H1 (cell line): ENCODE measurements around the gene PSME3. TPM values are rescaled to one million over a fixed set of nuclear protein-coding genes. Genes with fewer than 3 reads are reported as not detected.

Source experiments
- CTCF ChIA-PET: fragments of 300-600 bp; sonication (Branson Sonifier 250); formaldehyde crosslinking; loops from one replicate; lab custom pipeline; 2021; ENCODE audit not compliant: partially characterized antibody; lab: Charles Lee
- POLR2A ChIA-PET: fragments of 300-600 bp; sonication (Branson Sonifier 250); formaldehyde crosslinking; loops from one replicate; lab custom pipeline; 2021; ENCODE audit warnings: inconsistent platforms; ENCODE audit not compliant: partially characterized antibody; lab: Charles Lee
- DNase-seq, 2 experiments: peaks; one replicate each; pipeline versions ENCODE4 v3.0.0 to v3.0.0-alpha.2; 2010 to 2022; ENCODE audit warnings: low spot score in 2 of 2, low read depth in 1 of 2, mixed read lengths in 1 of 2
- FAIRE-seq: peaks from 2 replicates; lab custom pipeline; 2011; peaks lifted over from hg19 to GRCh38; lab: Jason Lieb, UNC
- H2AFZ ChIP-seq: 2 replicates; pipeline ENCODE4 v1.8.1; 2012; ENCODE audit warnings: low read length, inconsistent platforms
- H2AK5ac ChIP-seq: 2 replicates; pipeline ENCODE4 v1.6.1; 2013; ENCODE audit warnings: low read depth, low read length
- H2BK120ac ChIP-seq: replicated peaks from 2 replicates; pipeline ENCODE3; 2013; ENCODE audit warnings: low read depth, low read length, inconsistent platforms
- H2BK12ac ChIP-seq: 2 replicates; pipeline ENCODE4 v1.6.1; 2013; ENCODE audit warnings: low read depth, low read length
- H2BK15ac ChIP-seq: 2 replicates; pipeline ENCODE4 v1.6.1; 2013; ENCODE audit warnings: low read length
- H2BK20ac ChIP-seq: 2 replicates; pipeline ENCODE4 v1.6.1; 2013; ENCODE audit warnings: low read length
- H2BK5ac ChIP-seq: 2 replicates; pipeline ENCODE4 v1.6.1; 2013; ENCODE audit warnings: low read depth, low read length
- H3K14ac ChIP-seq: 2 replicates; pipeline ENCODE4 v1.6.1; 2013; ENCODE audit warnings: inconsistent platforms; ENCODE audit not compliant: insufficient read length
- H3K18ac ChIP-seq: 2 replicates; pipeline ENCODE4 v1.6.1; 2013; ENCODE audit warnings: low read length; ENCODE audit errors: extremely low read depth
- H3K23ac ChIP-seq: 2 replicates; pipeline ENCODE4 v1.6.1; 2013; ENCODE audit warnings: inconsistent platforms; ENCODE audit not compliant: insufficient read length
- H3K23me2 ChIP-seq: 2 replicates; pipeline ENCODE4 v1.6.1; 2013; ENCODE audit warnings: low read depth, low read length
- H3K27ac ChIP-seq: 2 replicates; pipeline ENCODE4 v1.6.1; 2011; ENCODE audit warnings: low read depth, low read length, inconsistent platforms
- H3K27me3 ChIP-seq, 4 experiments: replicated peaks in 1 of 4; 1 replicate in 1 of 4; 2 replicates in 3 of 4; pipeline versions ENCODE4 v1.6.1 to v1.8.1; 2011 to 2013; ENCODE audit warnings: low read length in 3 of 4, mild to moderate bottlenecking in 3 of 4, inconsistent platforms in 2 of 4, mixed read lengths in 2 of 4, moderate library complexity in 1 of 4; ENCODE audit not compliant: control insufficient read depth in 3 of 4, insufficient read depth in 3 of 4; ENCODE audit errors: extremely low read depth in 1 of 4
- H3K36me3 ChIP-seq, 4 experiments: 2 replicates each; pipeline versions ENCODE4 v1.6.1 to v1.8.1; 2011 to 2013; ENCODE audit warnings: mild to moderate bottlenecking in 4 of 4, low read length in 3 of 4, moderate library complexity in 2 of 4, control low read depth in 1 of 4, inconsistent platforms in 1 of 4; ENCODE audit not compliant: insufficient read depth in 4 of 4, control insufficient read depth in 2 of 4
- H3K4ac ChIP-seq: replicated peaks from 2 replicates; pipeline ENCODE3; 2013; ENCODE audit warnings: low read length, low read depth, mixed read lengths, inconsistent platforms; ENCODE audit not compliant: insufficient read length
- H3K4me1 ChIP-seq, 4 experiments: replicated peaks in 1 of 4; 1 replicate in 1 of 4; 2 replicates in 3 of 4; pipeline versions ENCODE4 v1.6.1 to v1.8.1; 2011 to 2013; ENCODE audit warnings: low read length in 3 of 4, inconsistent platforms in 2 of 4, mixed read lengths in 1 of 4; ENCODE audit not compliant: insufficient read depth in 4 of 4, control insufficient read depth in 3 of 4
- H3K4me2 ChIP-seq, 2 experiments: 2 replicates each; pipeline versions ENCODE4 v1.6.1 to v1.8.1; 2011 to 2013; ENCODE audit warnings: low read depth in 2 of 2, low read length in 2 of 2, control low read depth in 1 of 2, inconsistent platforms in 1 of 2, mild to moderate bottlenecking in 1 of 2; ENCODE audit not compliant: insufficient read depth in 1 of 2
- H3K4me3 ChIP-seq, 4 experiments: fragments of 200-600, 300-600 bp in 1 of 4; sonication (generic), shearing (Covaris generic), sonication (Bioruptor Twin) in 1 of 4; 2 replicates each; pipeline versions ENCODE4 v1.5.1 to v1.8.1; 2011 to 2016; ENCODE audit warnings: low read length in 4 of 4, low read depth in 3 of 4, control low read depth in 2 of 4, inconsistent platforms in 2 of 4, mild to moderate bottlenecking in 2 of 4, mixed read lengths in 1 of 4, moderate library complexity in 1 of 4; ENCODE audit not compliant: insufficient read depth in 2 of 4; ENCODE audit errors: extremely low read depth in 1 of 4
- H3K56ac ChIP-seq: replicated peaks from 2 replicates; pipeline ENCODE3; 2013; ENCODE audit warnings: low read depth, mild to moderate bottlenecking, mixed read lengths, low read length, inconsistent platforms; ENCODE audit not compliant: insufficient read length
- H3K79me1 ChIP-seq: 2 replicates; pipeline ENCODE4 v1.6.1; 2013; ENCODE audit warnings: low read depth, low read length, control low read depth
- H3K79me2 ChIP-seq, 2 experiments: 2 replicates each; pipeline versions ENCODE4 v1.6.1 to v1.8.1; 2012 to 2013; ENCODE audit warnings: low read length in 2 of 2, mild to moderate bottlenecking in 2 of 2, inconsistent platforms in 1 of 2; ENCODE audit not compliant: insufficient read depth in 2 of 2, control insufficient read depth in 1 of 2
- H3K9ac ChIP-seq, 4 experiments: replicated peaks in 1 of 4; 1 replicate in 1 of 4; 2 replicates in 3 of 4; pipeline versions ENCODE4 v1.6.1 to v1.8.1; 2011 to 2013; ENCODE audit warnings: low read depth in 3 of 4, low read length in 3 of 4, control low read depth in 2 of 4, mild to moderate bottlenecking in 2 of 4, moderate library complexity in 2 of 4, inconsistent platforms in 1 of 4; ENCODE audit errors: extremely low read depth in 1 of 4
- H3K9me3 ChIP-seq, 2 experiments: 2 replicates each; pipeline versions ENCODE4 v1.6.1 to v1.8.1; 2012 to 2013; ENCODE audit warnings: mild to moderate bottlenecking in 2 of 2, moderate library complexity in 2 of 2, control low read depth in 1 of 2, inconsistent platforms in 1 of 2, low read depth in 1 of 2, low read length in 1 of 2, mixed read lengths in 1 of 2; ENCODE audit not compliant: insufficient read depth in 2 of 2
- H4K20me1 ChIP-seq, 2 experiments: replicated peaks in 1 of 2; 2 replicates each; pipeline versions ENCODE3 to v1.8.1; 2011 to 2013; ENCODE audit warnings: inconsistent platforms in 2 of 2, low read length in 2 of 2, mild to moderate bottlenecking in 1 of 2; ENCODE audit not compliant: insufficient read depth in 2 of 2, control insufficient read depth in 1 of 2
- H4K5ac ChIP-seq: 2 replicates; pipeline ENCODE4 v1.6.1; 2013; ENCODE audit warnings: low read length, low read depth, mixed read lengths, inconsistent platforms; ENCODE audit not compliant: insufficient read length
- H4K8ac ChIP-seq: 2 replicates; pipeline ENCODE4 v1.8.0; 2013; ENCODE audit warnings: mild to moderate bottlenecking, moderate library complexity, low read length, inconsistent platforms; ENCODE audit not compliant: insufficient read depth; ENCODE audit errors: extremely low read depth
- H4K91ac ChIP-seq: replicated peaks from 2 replicates; pipeline ENCODE3; 2013; ENCODE audit warnings: low read length, mixed read lengths, inconsistent platforms; ENCODE audit not compliant: insufficient read length
- CBX8 ChIP-seq: fragments of 300-800, 300-1000 bp; sonication (generic); IDR thresholded peaks from 2 replicates; pipeline ENCODE4 v1.7.1; 2016; ENCODE audit warnings: low read depth, low read length, borderline replicate concordance
- CHD1 ChIP-seq: IDR thresholded peaks from 2 replicates; pipeline ENCODE4 v1.6.1; 2012; ENCODE audit warnings: low read depth, low read length, improper control_type of control experiment
- CTBP2 ChIP-seq: IDR thresholded peaks from 2 replicates; pipeline ENCODE4 v1.7.0; 2011; ENCODE audit warnings: borderline replicate concordance, mild to moderate bottlenecking, moderate library complexity, mixed read lengths, low read length; ENCODE audit not compliant: insufficient read depth, insufficient read length
- EP300 ChIP-seq, 2 experiments: IDR thresholded peaks; 1 replicate in 1 of 2; 2 replicates in 1 of 2; pipeline ENCODE4 v1.6.1; 2011 to 2012; ENCODE audit warnings: low read depth in 2 of 2, low read length in 2 of 2, mild to moderate bottlenecking in 2 of 2, borderline replicate concordance in 1 of 2, inconsistent platforms in 1 of 2, moderate library complexity in 1 of 2
- HDAC6 ChIP-seq: IDR thresholded peaks from one replicate; pipeline ENCODE4 v1.7.1; 2012; ENCODE audit warnings: low read depth, mild to moderate bottlenecking, inconsistent platforms, low read length, moderate library complexity
- KDM4A ChIP-seq: IDR thresholded peaks from one replicate; pipeline ENCODE4 v1.7.1; 2012; ENCODE audit warnings: low read depth, mild to moderate bottlenecking, moderate library complexity, low read length, inconsistent platforms; ENCODE audit not compliant: severe bottlenecking
- MAFK ChIP-seq: IDR thresholded peaks from 2 replicates; pipeline ENCODE4 v1.6.1; 2012; ENCODE audit warnings: low read depth, mild to moderate bottlenecking, improper control_type of control experiment, low read length
- MAX ChIP-seq: IDR thresholded peaks from 2 replicates; pipeline ENCODE4 v1.6.1; 2012; ENCODE audit warnings: inconsistent platforms
- POLR2A ChIP-seq, 2 experiments: IDR thresholded peaks; 1 replicate in 1 of 2; 2 replicates in 1 of 2; pipeline ENCODE4 v1.6.1; 2011; ENCODE audit warnings: low read depth in 2 of 2, low read length in 2 of 2, mild to moderate bottlenecking in 2 of 2; ENCODE audit errors: control extremely low read depth in 1 of 2
- POU5F1 ChIP-seq: IDR thresholded peaks from 2 replicates; pipeline ENCODE4 v1.6.1; 2011; ENCODE audit warnings: low read depth, mild to moderate bottlenecking, low read length, moderate library complexity
- RFX5 ChIP-seq: IDR thresholded peaks from 2 replicates; pipeline ENCODE4 v1.6.1; 2011; ENCODE audit warnings: low read depth, low read length, improper control_type of control experiment, borderline replicate concordance
- SIRT6 ChIP-seq: IDR thresholded peaks from one replicate; pipeline ENCODE4 v1.7.1; 2012; ENCODE audit warnings: low read length, inconsistent platforms
- SRF ChIP-seq: IDR thresholded peaks from 2 replicates; pipeline ENCODE4 v1.6.1; 2011; ENCODE audit warnings: mild to moderate bottlenecking, low read depth, low read length, moderate library complexity
- WGBS, 2 experiments: shearing (Covaris generic) in 1 of 2; methylation state at CpG; one replicate each; pipeline versions ENCODE4 v1.1.6 to v1.1.7; 2013 to 2015; ENCODE audit warnings: low lambda C conversion rate in 2 of 2, mixed read lengths in 2 of 2, inconsistent platforms in 1 of 2, low coverage in 1 of 2, missing lambda C conversion rate in 1 of 2; ENCODE audit not compliant: insufficient replicate concordance in 2 of 2, insufficient coverage in 1 of 2, insufficient read length in 1 of 2; ENCODE audit errors: extremely low coverage in 1 of 2, missing lambda C conversion rate in 1 of 2; 5-methylcytosine and 5-hydroxymethylcytosine counted together
- polyA plus RNA-seq, 7 experiments: library from polyadenylated mRNA; depleted of rRNA in 3 of 7; stranded (reverse) in 5 of 7; unstranded in 2 of 7; fragments of >200 nt in 5 of 7; fragments of 200-250 nt in 2 of 7; gene quantifications; 1 replicate in 5 of 7; 2 replicates in 1 of 7; 4 replicates in 1 of 7; pipeline versions ENCODE4 v1.2.1 to v1.2.3, GENCODE V29; 2011 to 2013; ENCODE audit warnings: missing spikeins in 2 of 7, mixed read lengths in 2 of 7
- total RNA-seq: library from RNA; stranded (reverse); fragmentation: NEBNext Ultra II Directional; extraction: Animal tissue kit (Norgen Biotek cat#: 25700); gene quantifications from 2 replicates; pipeline ENCODE4 v1.2.1, GENCODE V29; 2021

The PSME3 gene
- total and polyA plus RNA-seq, 2 of the 8 experiments (the other 6 are each of a cell fraction or from before 2014, with no cell fraction given), result 149 to 224 TPM

GRCh38 chr17:42849451-42850181 is 16.4 kb downstream of the PSME3 start:
- Histone ChIP-seq H2BK12ac (no peak overlapping the region), H2AFZ (no peak overlapping the region), H3K4me2 (no peak overlapping the region), H3K79me2 (no peaks in the 10 kb centered on the region), H4K20me1 (peaks cover 7 to 15% of the 10 kb centered on the region in 2 experiments), H3K4ac (no peak overlapping the region), H2AK5ac (no peak overlapping the region), H3K9me3 (no peaks in the 10 kb centered on the region), H2BK20ac (no peak overlapping the region), H4K8ac (no peak overlapping the region), H2BK120ac (no peak overlapping the region), H3K18ac (no peak overlapping the region), H3K36me3 (peaks cover 7 to 12% (median 9%) of the 10 kb centered on the region in 4 experiments; a peak in 7 of 8 replicates), H2BK5ac (no peak overlapping the region), H3K79me1 (no peaks in the 10 kb centered on the region; the same call in 1 of the 2 replicates), H3K9ac (no peak overlapping the region), H3K56ac (no peak overlapping the region), H4K5ac (no peak overlapping the region), H4K91ac (no peak overlapping the region), H3K23ac (no peak overlapping the region), H3K27me3 (no peaks in the 10 kb centered on the region; a peak in 1 of 7 replicates), H2BK15ac (no peak overlapping the region), H3K27ac (no peak overlapping the region), H3K14ac (no peak overlapping the region), H3K4me1 (no peaks in the 10 kb centered on the region; a peak in 1 of 7 replicates), H3K23me2 (no peaks in the 10 kb centered on the region), H3K4me3 (no peak overlapping the region)
- no peak for FAIRE-seq
- ChIA-PET CTCF (interaction anchor here (0.6 to 8.9 kb wide), 9 partner anchors 15 to 637 kb away, joined by 3 to 141 read pairs (median 5); no protein-coding TSS in a partner anchor), POLR2A (interaction anchor here (0.6 to 10.4 kb wide), 6 partner anchors 13 to 518 kb away, joined by 3 to 111 read pairs (median 4); partner anchors contain the start of genes PSME3 and RPL27)
- 89% methylated on average over 8 of the region's 8 CpGs; no CpG with 5 or more reads in 1 of the 2 experiments for WGBS, 2 experiments
- DNase-seq, result no peak
- TF ChIP-seq KDM4A (no peak), POU5F1 (no peak), SIRT6 (no peak), HDAC6 (no peak), EP300 (IDR thresholded peaks at IDR 0.05; ENCODE audit: borderline replicate concordance in 1 of 2, low read depth in 2 of 2, low read length in 2 of 2) (no peak), MAX (no peak), CHD1 (no peak), RFX5 (no peak), CBX8 (no peak), SRF (no peak), POLR2A (IDR thresholded peaks at IDR 0.05; ENCODE audit: control extremely low read depth in 1 of 2, low read depth in 2 of 2, low read length in 2 of 2) (no peak), CTBP2 (no peak), MAFK (no peak)
